IMR-90 (cell line): ENCODE data around the gene PLA2G15.

ENCODE experiments used
- BHLHE40 ChIP-seq: fragments of 150-350 bp; IDR thresholded peaks from 2 replicates; pipeline ENCODE4 v1.6.1; 2016; ENCODE audit warnings: mild to moderate bottlenecking, low read depth, low read length
- CHD1 ChIP-seq: IDR thresholded peaks from 2 replicates; pipeline ENCODE4 v1.6.1; 2012; ENCODE audit warnings: low read depth, low read length, improper control_type of control experiment
- FOS ChIP-seq: fragments of 150-350 bp; IDR thresholded peaks from 2 replicates; pipeline ENCODE4 v1.6.1; 2016; ENCODE audit warnings: low read depth, low read length
- MAFK ChIP-seq: IDR thresholded peaks from 2 replicates; pipeline ENCODE4 v1.6.1; 2012; ENCODE audit warnings: low read depth, low read length, improper control_type of control experiment
- POLR2A ChIP-seq: IDR thresholded peaks from 2 replicates; pipeline ENCODE4 v1.6.1; 2012; ENCODE audit warnings: mild to moderate bottlenecking, low read depth, low read length
- RCOR1 ChIP-seq: IDR thresholded peaks from 2 replicates; pipeline ENCODE4 v1.6.1; 2012; ENCODE audit warnings: mild to moderate bottlenecking, low read length, improper control_type of control experiment; ENCODE audit not compliant: insufficient replicate concordance
- TF ChIP-seq, protein P1 (sequence below): conservative IDR thresholded peaks from 2 replicates; pipeline ENCODE4 v1.5.1; 2012; ENCODE audit warnings: mild to moderate bottlenecking, low read depth, low read length, improper control_type of control experiment

DNA sequence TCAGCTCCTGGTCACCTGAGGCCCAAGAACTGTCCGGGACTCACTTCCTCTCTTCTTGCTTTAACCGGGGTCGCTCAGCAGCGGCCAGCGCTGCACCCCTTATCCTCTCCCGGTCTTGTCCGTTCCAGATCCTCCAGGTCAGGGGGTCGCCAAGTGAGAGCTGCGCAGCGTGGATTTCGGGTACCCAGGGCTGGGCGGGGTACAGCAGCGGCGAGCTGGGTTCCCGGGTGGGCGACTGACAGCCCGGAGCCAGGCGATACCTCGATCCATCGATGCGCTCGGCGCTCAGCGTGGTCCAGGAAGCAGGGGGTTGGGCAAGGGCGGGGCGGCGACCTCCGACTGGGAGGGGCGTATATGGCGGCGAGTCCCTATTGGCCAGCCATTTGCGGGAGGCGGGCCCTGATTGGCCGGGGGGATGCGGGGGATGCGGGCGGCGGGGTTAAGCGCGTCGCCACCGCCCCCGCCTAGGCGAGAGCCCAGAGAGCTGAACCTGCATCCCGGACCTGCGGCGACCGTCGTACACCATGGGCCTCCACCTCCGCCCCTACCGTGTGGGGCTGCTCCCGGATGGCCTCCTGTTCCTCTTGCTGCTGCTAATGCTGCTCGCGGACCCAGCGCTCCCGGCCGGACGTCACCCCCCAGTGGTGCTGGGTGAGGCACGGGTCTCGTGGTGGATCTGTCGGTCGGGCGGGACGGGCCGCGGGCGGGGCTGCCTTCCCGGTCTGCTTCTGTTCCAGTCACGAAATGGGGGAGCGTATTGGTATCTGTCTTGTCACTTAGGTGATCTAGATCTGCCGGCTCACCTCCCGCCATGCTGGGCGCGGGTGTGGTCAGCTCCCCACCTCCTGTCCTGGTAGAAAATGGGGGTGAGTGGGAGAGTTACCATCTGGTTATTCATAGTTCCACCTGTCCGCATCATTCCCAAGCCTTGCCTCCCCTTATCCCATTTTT is at the start of gene PLA2G15:
- TF ChIP-seq, protein P1, sequence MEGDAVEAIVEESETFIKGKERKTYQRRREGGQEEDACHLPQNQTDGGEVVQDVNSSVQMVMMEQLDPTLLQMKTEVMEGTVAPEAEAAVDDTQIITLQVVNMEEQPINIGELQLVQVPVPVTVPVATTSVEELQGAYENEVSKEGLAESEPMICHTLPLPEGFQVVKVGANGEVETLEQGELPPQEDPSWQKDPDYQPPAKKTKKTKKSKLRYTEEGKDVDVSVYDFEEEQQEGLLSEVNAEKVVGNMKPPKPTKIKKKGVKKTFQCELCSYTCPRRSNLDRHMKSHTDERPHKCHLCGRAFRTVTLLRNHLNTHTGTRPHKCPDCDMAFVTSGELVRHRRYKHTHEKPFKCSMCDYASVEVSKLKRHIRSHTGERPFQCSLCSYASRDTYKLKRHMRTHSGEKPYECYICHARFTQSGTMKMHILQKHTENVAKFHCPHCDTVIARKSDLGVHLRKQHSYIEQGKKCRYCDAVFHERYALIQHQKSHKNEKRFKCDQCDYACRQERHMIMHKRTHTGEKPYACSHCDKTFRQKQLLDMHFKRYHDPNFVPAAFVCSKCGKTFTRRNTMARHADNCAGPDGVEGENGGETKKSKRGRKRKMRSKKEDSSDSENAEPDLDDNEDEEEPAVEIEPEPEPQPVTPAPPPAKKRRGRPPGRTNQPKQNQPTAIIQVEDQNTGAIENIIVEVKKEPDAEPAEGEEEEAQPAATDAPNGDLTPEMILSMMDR, result no peak
- TF ChIP-seq MAFK (no peak), POLR2A (no peak), FOS (peak; percentile 24; the same call in 1 of the 2 replicates), BHLHE40 (no peak), CHD1 (no peak), RCOR1 (no peak)
